GM12892 (cell line): ENCODE results near the gene ZNF169.
"Not testable (repeated sequence)": the region's sequence is repeated elsewhere in the genome, so short reads cannot be mapped to it uniquely, and the experiment has no call there.

Experiments used
- DNase-seq: peaks from one replicate; pipeline ENCODE4 v3.0.0; 2011; ENCODE audit not compliant: insufficient read length
- FAIRE-seq: peaks from 2 replicates; lab custom pipeline; 2011; peaks lifted over from hg19 to GRCh38; lab: Jason Lieb, UNC

ZNF169 gene

DNA sequence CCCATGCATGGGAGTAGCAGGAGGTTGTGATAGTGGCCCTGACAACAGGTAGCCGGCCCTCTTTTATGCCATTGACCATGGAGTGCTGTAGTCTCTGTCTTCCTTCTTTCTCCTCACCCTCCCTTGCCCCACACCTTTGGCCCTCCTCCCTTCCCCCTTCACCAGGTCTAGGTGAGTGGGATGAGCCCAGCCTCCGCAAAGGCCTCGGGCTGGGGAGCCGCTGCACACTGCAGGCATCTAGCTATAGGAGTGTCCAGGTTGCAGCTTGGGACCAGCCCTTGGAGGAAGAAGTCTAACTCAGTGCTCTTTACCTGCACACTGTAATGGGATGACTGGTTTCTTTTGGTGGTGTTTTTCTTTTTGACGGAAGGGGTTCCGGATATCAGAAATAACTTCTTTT, 81.7 kb downstream of the ZNF169 start:
- not testable (repeated sequence) for DNase-seq, FAIRE-seq

DNA sequence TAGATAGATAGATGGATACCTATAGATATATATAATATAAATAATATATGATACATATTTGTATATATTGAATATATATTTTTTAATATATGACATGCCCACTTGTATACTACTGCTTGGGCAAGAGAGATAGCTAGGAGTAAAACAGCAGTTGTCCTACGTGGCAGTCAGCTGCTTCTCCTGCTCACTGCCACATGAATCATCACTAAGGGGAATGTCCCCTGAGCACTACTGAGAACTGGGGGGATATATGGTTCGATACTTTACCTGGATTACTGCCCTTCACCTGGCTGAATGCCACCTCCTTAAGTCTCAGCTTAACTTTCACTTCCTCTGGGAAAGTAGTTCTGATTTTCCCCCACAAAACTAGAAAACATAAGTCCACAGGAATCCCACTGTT, 82.6 kb downstream of the ZNF169 start:
- FAIRE-seq: peak; percentile 56

GRCh38 chr9:94347451-94347850, 88.4 kb downstream of the ZNF169 start:
- not testable (repeated sequence) for FAIRE-seq

More for the DNA sequence above, 82.6 kb downstream of the ZNF169 start:
- not testable (repeated sequence) for DNase-seq

DNA sequence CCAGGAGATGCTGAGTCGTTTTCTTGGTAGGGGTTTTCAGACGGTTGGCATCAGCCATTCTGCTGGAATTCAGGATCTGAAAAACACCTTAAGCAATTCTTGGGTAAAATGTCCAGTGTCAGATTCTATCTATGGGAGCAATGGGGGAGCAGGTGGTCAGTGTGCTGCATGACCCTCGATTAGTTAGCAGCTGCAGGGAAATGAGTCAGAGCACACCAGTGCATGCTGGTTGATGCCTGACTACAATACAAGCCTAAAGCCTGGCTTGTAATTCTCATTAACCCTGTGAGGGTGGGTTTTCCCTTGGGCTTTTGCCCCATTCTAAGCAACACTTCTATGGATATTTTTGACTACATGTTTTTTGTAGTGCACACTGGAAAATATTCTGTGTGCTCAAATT, 89.7 kb downstream of the ZNF169 start:
- not testable (repeated sequence) for FAIRE-seq, DNase-seq

More at GRCh38 chr9:94347451-94347850, 88.4 kb downstream of the ZNF169 start:
- not testable (repeated sequence) for DNase-seq
